GM12878 (cell line): ENCODE results near the gene RASL10A.

Source experiments
- BMI1 ChIP-seq: fragments of 450-650 bp; IDR thresholded peaks from 2 replicates; pipeline ENCODE4 v1.6.1; 2016; ENCODE audit warnings: mild to moderate bottlenecking, moderate library complexity, borderline replicate concordance
- CREM ChIP-seq: IDR thresholded peaks from 2 replicates; pipeline ENCODE4 v1.6.1; 2014; ENCODE audit warnings: antibody characterized with exemption, low read depth
- E4F1 ChIP-seq: fragments of 450-650 bp; IDR thresholded peaks from 2 replicates; pipeline ENCODE4 v1.6.1; 2018; ENCODE audit warnings: borderline replicate concordance, mild to moderate bottlenecking; ENCODE audit not compliant: partially characterized antibody
- EZH2 ChIP-seq: IDR thresholded peaks from 2 replicates; pipeline ENCODE4 v1.6.1; 2012; ENCODE audit warnings: low read depth, mild to moderate bottlenecking, control low read depth, inconsistent platforms, low read length, borderline replicate concordance; ENCODE audit not compliant: control insufficient read depth
- IRF3 ChIP-seq: fragments of 450-650 bp; IDR thresholded peaks from 2 replicates; pipeline ENCODE4 v1.6.1; 2014; ENCODE audit warnings: mild to moderate bottlenecking
- JUND ChIP-seq: IDR thresholded peaks from 2 replicates; pipeline ENCODE4 v1.6.1; 2012; ENCODE audit warnings: low read depth, mild to moderate bottlenecking, low read length, improper control_type of control experiment, moderate library complexity
- MAX ChIP-seq: IDR thresholded peaks from 2 replicates; pipeline ENCODE4 v1.6.1; 2012; ENCODE audit warnings: low read depth, low read length, improper control_type of control experiment
- NFIC ChIP-seq: IDR thresholded peaks from 2 replicates; pipeline ENCODE4 v1.6.1; 2012; ENCODE audit warnings: low read depth, mild to moderate bottlenecking, inconsistent platforms, low read length, moderate library complexity
- NKRF ChIP-seq: fragments of 450-650 bp; conservative IDR thresholded peaks from 2 replicates; pipeline ENCODE4 v1.6.1; 2017; ENCODE audit warnings: mild to moderate bottlenecking, moderate library complexity
- POLR2A ChIP-seq: IDR thresholded peaks from 2 replicates; pipeline ENCODE4 v1.6.1; 2011; ENCODE audit warnings: low read depth, mild to moderate bottlenecking, low read length
- POLR2AphosphoS5 ChIP-seq: IDR thresholded peaks from 2 replicates; pipeline ENCODE4 v1.6.1; 2011; ENCODE audit warnings: mild to moderate bottlenecking, low read length, inconsistent platforms
- SMARCA5 ChIP-seq: fragments of 450-650 bp; IDR thresholded peaks from 2 replicates; pipeline ENCODE4 v1.6.1; 2017; ENCODE audit warnings: mild to moderate bottlenecking
- USF2 ChIP-seq: IDR thresholded peaks from 2 replicates; pipeline ENCODE4 v1.6.1; 2011; ENCODE audit warnings: low read depth, low read length, improper control_type of control experiment, borderline replicate concordance
- YY1 ChIP-seq: IDR thresholded peaks from 2 replicates; pipeline ENCODE4 v1.6.1; 2011; ENCODE audit warnings: low read depth, mild to moderate bottlenecking, low read length

GRCh38 chr22:29300467-29300806 is 15.1 kb downstream of the RASL10A start:
- TF ChIP-seq E4F1: no peak
- TF ChIP-seq SMARCA5: no peak
- no peak for TF ChIP-seq CREM
- TF ChIP-seq EZH2: no peak
- TF ChIP-seq POLR2A: no peak
- no peak for TF ChIP-seq USF2
- no peak for TF ChIP-seq YY1
- no peak for TF ChIP-seq MAX
- TF ChIP-seq POLR2AphosphoS5: no peak; the same call in 1 of the 2 replicates
- TF ChIP-seq BMI1: no peak
- TF ChIP-seq IRF3: no peak
- no peak for TF ChIP-seq NFIC
- no peak for TF ChIP-seq JUND
- TF ChIP-seq NKRF: no peak
